CD14-positive monocyte (primary cell): Measurements from ENCODE around the gene RAB19. TPM values are rescaled to one million over a fixed set of nuclear protein-coding genes. Genes with fewer than 3 reads are reported as not detected.

Experiments
- DNase-seq, 3 donors: peaks; one replicate each; pipeline ENCODE4 v3.0.0-alpha.2; 2011 to 2022
- H2AFZ ChIP-seq: 2 replicates; pipeline ENCODE4 v1.6.0; 2012; ENCODE audit warnings: mild to moderate bottlenecking, low read depth, low read length, inconsistent platforms; ENCODE audit not compliant: insufficient read depth, poor library complexity, severe bottlenecking
- H3K27ac ChIP-seq, 2 donors: 1 replicate in 1 of 2; 2 replicates in 1 of 2; pipeline ENCODE4 v1.5.1; 2012 to 2013; ENCODE audit warnings: low read length in 2 of 2, control low read depth in 1 of 2, inconsistent platforms in 1 of 2, low read depth in 1 of 2, mild to moderate bottlenecking in 1 of 2
- H3K27me3 ChIP-seq, 2 donors: one replicate each; pipeline versions ENCODE4 v1.6.0 to v1.6.1; 2011 to 2013; ENCODE audit warnings: low read length in 2 of 2; ENCODE audit not compliant: control insufficient read depth in 2 of 2, insufficient read depth in 2 of 2
- H3K36me3 ChIP-seq, 2 donors: replicated peaks in 1 of 2; 1 replicate in 1 of 2; 2 replicates in 1 of 2; pipeline versions ENCODE4 v1.5.1 to v1.6.1; 2012 to 2013; ENCODE audit warnings: low read length in 2 of 2, control low read depth in 1 of 2, inconsistent platforms in 1 of 2, mild to moderate bottlenecking in 1 of 2; ENCODE audit not compliant: insufficient read depth in 2 of 2, control insufficient read depth in 1 of 2
- H3K4me1 ChIP-seq, 2 donors: 1 replicate in 1 of 2; 2 replicates in 1 of 2; pipeline versions ENCODE4 v1.5.1 to v1.6.1; 2012 to 2013; ENCODE audit warnings: low read length in 2 of 2, control low read depth in 1 of 2, inconsistent platforms in 1 of 2, mild to moderate bottlenecking in 1 of 2, moderate library complexity in 1 of 2; ENCODE audit not compliant: insufficient read depth in 2 of 2, control insufficient read depth in 1 of 2
- H3K4me2 ChIP-seq: replicated peaks from 2 replicates; pipeline ENCODE3; 2012; ENCODE audit warnings: low read length, moderate library complexity, mild to moderate bottlenecking; ENCODE audit not compliant: poor library complexity, severe bottlenecking; ENCODE audit errors: extremely low read depth
- H3K4me3 ChIP-seq, 3 experiments: fragments of 200-600 bp in 1 of 3; sonication (generic) in 1 of 3; replicated peaks in 1 of 3; 1 replicate in 2 of 3; 2 replicates in 1 of 3; pipeline ENCODE4 v1.5.1; 2011 to 2013; ENCODE audit warnings: low read length in 3 of 3, mild to moderate bottlenecking in 3 of 3, control low read depth in 2 of 3, low read depth in 2 of 3, inconsistent platforms in 1 of 3, moderate library complexity in 1 of 3
- H3K79me2 ChIP-seq: 2 replicates; pipeline ENCODE4 v1.6.0; 2012; ENCODE audit warnings: mild to moderate bottlenecking, control low read depth, inconsistent platforms, low read length, moderate library complexity; ENCODE audit not compliant: insufficient read depth
- H3K9ac ChIP-seq: 2 replicates; pipeline ENCODE4 v1.6.0; 2017; ENCODE audit warnings: low read length, mild to moderate bottlenecking; ENCODE audit not compliant: insufficient read depth, poor library complexity, severe bottlenecking
- H3K9me3 ChIP-seq, 2 donors: replicated peaks in 1 of 2; 1 replicate in 1 of 2; 2 replicates in 1 of 2; pipeline versions ENCODE4 v1.5.1 to v1.6.1; 2012 to 2013; ENCODE audit warnings: low read length in 2 of 2, control low read depth in 1 of 2; ENCODE audit not compliant: control insufficient read depth in 1 of 2, insufficient read depth in 1 of 2
- H4K20me1 ChIP-seq: 2 replicates; pipeline ENCODE4 v1.6.0; 2012; ENCODE audit warnings: mild to moderate bottlenecking, low read length, control low read depth, moderate library complexity; ENCODE audit not compliant: insufficient read depth
- H3K27ac Mint-ChIP-seq, 7 donors: one replicate each; pipeline ENCODE4 v1.8.0; 2020; ENCODE audit warnings: mild to moderate bottlenecking in 7 of 7, mixed read lengths in 7 of 7, moderate library complexity in 6 of 7, inconsistent platforms in 2 of 7
- H3K27me3 Mint-ChIP-seq, 3 donors: one replicate each; pipeline ENCODE4 v1.8.0; 2021 to 2022; ENCODE audit warnings: low read depth in 3 of 3, mild to moderate bottlenecking in 3 of 3, mixed read lengths in 3 of 3, moderate library complexity in 3 of 3, inconsistent platforms in 1 of 3
- H3K36me3 Mint-ChIP-seq, 2 donors: one replicate each; pipeline ENCODE4 v1.8.0; 2020; ENCODE audit warnings: mixed read lengths in 2 of 2, inconsistent platforms in 1 of 2, mild to moderate bottlenecking in 1 of 2
- H3K4me1 Mint-ChIP-seq: one replicate; pipeline ENCODE4 v1.8.0; 2020; ENCODE audit warnings: mild to moderate bottlenecking, mixed read lengths
- H3K4me3 Mint-ChIP-seq, 2 donors: one replicate each; pipeline ENCODE4 v1.8.0; 2020; ENCODE audit warnings: mild to moderate bottlenecking in 2 of 2, mixed read lengths in 2 of 2, moderate library complexity in 1 of 2
- H3K9me3 Mint-ChIP-seq, 7 donors: one replicate each; pipeline ENCODE4 v1.8.0; 2020 to 2022; ENCODE audit warnings: mixed read lengths in 7 of 7, mild to moderate bottlenecking in 6 of 7, moderate library complexity in 6 of 7, inconsistent platforms in 2 of 7
- WGBS: methylation state at CpG from one replicate; pipeline ENCODE4 v1.1.5; 2013; ENCODE audit warnings: missing lambda C conversion rate; ENCODE audit not compliant: insufficient coverage; 5-methylcytosine and 5-hydroxymethylcytosine counted together
- intact Hi-C, 2 donors: fragments of 100-400 bp; cut with micrococcal nuclease; formaldehyde crosslinking; loops; one replicate each; pipeline versions ENCODE4 v1.15.0 to v1.15.1; 2023
- polyA plus RNA-seq, 3 donors: library from polyadenylated mRNA; depleted of rRNA in 1 of 3; unstranded in 2 of 3; stranded (reverse) in 1 of 3; fragments of 300-500 nt in 2 of 3; fragments of >200 nt in 1 of 3; fragmentation: Illumina TruSeq in 2 of 3; gene quantifications; 1 replicate in 2 of 3; 2 replicates in 1 of 3; pipeline ENCODE4 v1.2.3, GENCODE V29; 2012 to 2021
- TF ChIP-seq, protein P1 (sequence below): fragments of 200-600 bp; IDR thresholded peaks from one replicate; pipeline ENCODE4 v1.8.0; 2022; ENCODE audit warnings: antibody characterized with exemption, mild to moderate bottlenecking

The RAB19 gene
- polyA plus RNA-seq, 3 donors, result not detected

DNA sequence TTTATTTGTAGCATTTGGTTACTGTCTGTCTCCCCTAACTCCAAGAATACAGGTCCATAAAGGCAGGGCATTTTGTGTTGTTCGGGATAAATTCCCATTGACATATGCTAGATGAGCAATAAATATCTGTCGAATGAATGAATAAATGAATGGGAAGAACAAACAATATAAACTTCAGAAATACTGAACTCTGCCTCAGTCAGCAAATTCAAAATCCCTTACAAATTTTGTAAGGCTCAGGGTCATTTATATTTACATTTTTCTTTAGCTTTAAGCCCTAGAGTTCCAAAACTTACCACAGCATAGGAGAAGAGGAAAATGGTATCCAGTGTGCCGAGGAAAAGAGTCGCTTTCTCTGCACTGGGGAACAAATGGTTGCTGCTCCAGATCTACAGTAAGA, 34.6 kb upstream of the RAB19 start:
- Histone ChIP-seq H2AFZ (no peak overlapping the region), H3K27me3 (no peaks in the 10 kb centered on the region), H3K4me2 (no peak overlapping the region), H3K4me1 (no peaks in the 10 kb centered on the region), H3K4me3 (no peak overlapping the region), H3K9ac (no peak overlapping the region), H3K79me2 (no peaks in the 10 kb centered on the region), H3K27ac (no peak overlapping the region), H4K20me1 (no peaks in the 10 kb centered on the region), H3K36me3 (peaks cover 6 to 15% of the 10 kb centered on the region in 2 donors), H3K9me3 (no peaks in the 10 kb centered on the region)
- Mint-ChIP-seq H3K4me1 (peaks cover 5% of the 10 kb centered on the region), H3K9me3 (peaks cover 0 to 3% (median 0%) of the 10 kb centered on the region in 7 donors), H3K36me3 (peaks cover 43 to 70% of the 10 kb centered on the region in 2 donors), H3K27me3 (peaks cover 0 to 2% (median 2%) of the 10 kb centered on the region in 3 donors), H3K4me3 (no peak overlapping the region), H3K27ac (no peak overlapping the region)
- no peak for DNase-seq
- WGBS, result no CpG with 5 or more reads among the region's 4 CpGs
- intact Hi-C loops, result no loop called here
- TF ChIP-seq, protein P1, sequence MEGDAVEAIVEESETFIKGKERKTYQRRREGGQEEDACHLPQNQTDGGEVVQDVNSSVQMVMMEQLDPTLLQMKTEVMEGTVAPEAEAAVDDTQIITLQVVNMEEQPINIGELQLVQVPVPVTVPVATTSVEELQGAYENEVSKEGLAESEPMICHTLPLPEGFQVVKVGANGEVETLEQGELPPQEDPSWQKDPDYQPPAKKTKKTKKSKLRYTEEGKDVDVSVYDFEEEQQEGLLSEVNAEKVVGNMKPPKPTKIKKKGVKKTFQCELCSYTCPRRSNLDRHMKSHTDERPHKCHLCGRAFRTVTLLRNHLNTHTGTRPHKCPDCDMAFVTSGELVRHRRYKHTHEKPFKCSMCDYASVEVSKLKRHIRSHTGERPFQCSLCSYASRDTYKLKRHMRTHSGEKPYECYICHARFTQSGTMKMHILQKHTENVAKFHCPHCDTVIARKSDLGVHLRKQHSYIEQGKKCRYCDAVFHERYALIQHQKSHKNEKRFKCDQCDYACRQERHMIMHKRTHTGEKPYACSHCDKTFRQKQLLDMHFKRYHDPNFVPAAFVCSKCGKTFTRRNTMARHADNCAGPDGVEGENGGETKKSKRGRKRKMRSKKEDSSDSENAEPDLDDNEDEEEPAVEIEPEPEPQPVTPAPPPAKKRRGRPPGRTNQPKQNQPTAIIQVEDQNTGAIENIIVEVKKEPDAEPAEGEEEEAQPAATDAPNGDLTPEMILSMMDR, result no peak

- Mint-ChIP-seq H3K36me3 (peaks cover 54 to 84% of the 10 kb centered on the region in 2 donors), H3K4me3 (no peak overlapping the region), H3K9me3 (peaks cover 0 to 1% (median 0%) of the 10 kb centered on the region in 7 donors), H3K27ac (no peak overlapping the region), H3K27me3 (peaks cover 3 to 4% (median 3%) of the 10 kb centered on the region in 3 donors), H3K4me1 (peaks cover 2% of the 10 kb centered on the region)
- H3K27me3 ChIP-seq, result no peaks in the 10 kb centered on the region
- peaks cover 15 to 41% of the 10 kb centered on the region in 2 donors for H3K36me3 ChIP-seq
- no peak overlapping the region for H3K4me2 ChIP-seq
- H3K27ac ChIP-seq, result no peak overlapping the region
- H3K4me3 ChIP-seq, result no peak overlapping the region
- H3K9me3 ChIP-seq, result no peaks in the 10 kb centered on the region
- H2AFZ ChIP-seq, result no peak overlapping the region
- intact Hi-C loops, result no loop called here
- DNase-seq, result no peak
- no peaks in the 10 kb centered on the region for H3K4me1 ChIP-seq
- TF ChIP-seq, protein P1, result no peak
- 100% methylated on average over 6 of the region's 9 CpGs for WGBS
- H3K79me2 ChIP-seq, result no peaks in the 10 kb centered on the region
- H3K9ac ChIP-seq, result no peak overlapping the region
- H4K20me1 ChIP-seq, result no peaks in the 10 kb centered on the region
Measured at GRCh38 chr7:140375323-140375722, 28.5 kb upstream of the RAB19 start.
